ENCODE data around the gene JPH4. TPM values are rescaled to one million over a fixed set of nuclear protein-coding genes. Genes with fewer than 3 reads are reported as not detected.

The JPH4 gene
- polyA plus RNA-seq, 1 donor (not counting 4 experiments of a cell fraction or from before 2014, with no cell fraction given), result 0.01 TPM

GRCh38 chr14:23557521-23557920, 21.1 kb downstream of the JPH4 start:
- Histone ChIP-seq H3K27ac (ENCODE audit: control insufficient read depth, insufficient read depth, low read length) (no peak overlapping the region), H3K27me3 (ENCODE audit: control insufficient read depth, extremely low read depth, insufficient read depth, low read length) (no peaks in the 10 kb centered on the region), H3K36me3 (ENCODE audit: control insufficient read depth in 2 of 2, extremely low read depth in 1 of 2, insufficient read depth in 2 of 2, low read length in 2 of 2) (peaks cover 20 to 33% of the 10 kb centered on the region in 2 experiments), H3K4me3 (ENCODE audit: control insufficient read depth in 2 of 3, extremely low read depth in 1 of 3, insufficient read depth in 2 of 3, low read depth in 1 of 3, low read length in 3 of 3) (no peak overlapping the region), H2AFZ (ENCODE audit: control insufficient read depth, low read length) (no peak overlapping the region), H3K9me3 (ENCODE audit: control insufficient read depth, low read depth, low read length) (no peaks in the 10 kb centered on the region), H3K4me1 (ENCODE audit: control insufficient read depth, extremely low read depth, insufficient read depth, low read length) (peaks cover 11% of the 10 kb centered on the region), H3K79me2 (ENCODE audit: control insufficient read depth, insufficient read depth, low read length) (peaks cover 10% of the 10 kb centered on the region), H3K4me2 (ENCODE audit: control insufficient read depth, extremely low read depth, insufficient read depth, low read depth, low read length) (no peak overlapping the region), H4K20me1 (ENCODE audit: control insufficient read depth, extremely low read depth, insufficient read depth, low read length) (peaks cover 6% of the 10 kb centered on the region), H3K9ac (ENCODE audit: control insufficient read depth, extremely low read depth, insufficient read depth, low read length) (no peak overlapping the region), H3K9me1 (ENCODE audit: control insufficient read depth, extremely low read depth, insufficient read depth, low read length) (no peaks in the 10 kb centered on the region)
- dilution Hi-C loops (cut with MboI; ENCODE audit: extremely low pct_ligation_motif_present, low sequenced_read_pairs), result no loop called here
- DNase-seq (ENCODE audit: low read depth, low spot score) (no peak), FAIRE-seq (no peak)
- no peak for TF ChIP-seq EZH2 (IDR thresholded peaks at IDR 0.05; ENCODE audit: low read length)
- no peak for TF ChIP-seq CTCF (optimal IDR thresholded peaks at IDR 0.05 in 1 of 3, IDR thresholded peaks at IDR 0.05 in 1 of 3, conservative IDR thresholded peaks at IDR 0.05 in 1 of 3; ENCODE audit: extremely low read depth in 1 of 3, insufficient read depth in 2 of 3, low read length in 3 of 3)

- TF ChIP-seq EZH2 (IDR thresholded peaks at IDR 0.05; ENCODE audit: low read length) (no peak), CTCF (optimal IDR thresholded peaks at IDR 0.05 in 1 of 3, IDR thresholded peaks at IDR 0.05 in 1 of 3, conservative IDR thresholded peaks at IDR 0.05 in 1 of 3; ENCODE audit: extremely low read depth in 1 of 3, insufficient read depth in 2 of 3, low read length in 3 of 3) (no peak)
- peaks cover 13 to 29% of the 10 kb centered on the region in 2 experiments for H3K36me3 ChIP-seq (ENCODE audit: control insufficient read depth in 2 of 2, extremely low read depth in 1 of 2, insufficient read depth in 2 of 2, low read length in 2 of 2)
- no peaks in the 10 kb centered on the region for H3K9me1 ChIP-seq (ENCODE audit: control insufficient read depth, extremely low read depth, insufficient read depth, low read length)
- peak overlapping the region; percentile 79 to 89 (median 89) for H3K4me3 ChIP-seq (ENCODE audit: control insufficient read depth in 2 of 3, extremely low read depth in 1 of 3, insufficient read depth in 2 of 3, low read depth in 1 of 3, low read length in 3 of 3)
- dilution Hi-C loops (cut with MboI; ENCODE audit: extremely low pct_ligation_motif_present, low sequenced_read_pairs), result no loop called here
- H3K9me3 ChIP-seq (ENCODE audit: control insufficient read depth, low read depth, low read length), result no peaks in the 10 kb centered on the region
- H2AFZ ChIP-seq (ENCODE audit: control insufficient read depth, low read length), result peak overlapping the region; percentile 91
- peak overlapping the region; percentile 97 for H3K4me2 ChIP-seq (ENCODE audit: control insufficient read depth, extremely low read depth, insufficient read depth, low read depth, low read length)
- H3K79me2 ChIP-seq (ENCODE audit: control insufficient read depth, insufficient read depth, low read length), result peaks cover 10% of the 10 kb centered on the region
- peaks cover 12% of the 10 kb centered on the region for H3K4me1 ChIP-seq (ENCODE audit: control insufficient read depth, extremely low read depth, insufficient read depth, low read length)
- FAIRE-seq (no peak), DNase-seq (ENCODE audit: low read depth, low spot score) (no peak)
- peaks cover 6% of the 10 kb centered on the region for H4K20me1 ChIP-seq (ENCODE audit: control insufficient read depth, extremely low read depth, insufficient read depth, low read length)
- peak overlapping the region; percentile 69 for H3K27ac ChIP-seq (ENCODE audit: control insufficient read depth, insufficient read depth, low read length)
- no peaks in the 10 kb centered on the region for H3K27me3 ChIP-seq (ENCODE audit: control insufficient read depth, extremely low read depth, insufficient read depth, low read length)
- H3K9ac ChIP-seq (ENCODE audit: control insufficient read depth, extremely low read depth, insufficient read depth, low read length), result peak overlapping the region; percentile 86
These were observed 21.7 kb downstream of the JPH4 start for GRCh38 chr14:23556700-23557440.

All from keratinocyte (primary cell).